CD4-positive, alpha-beta T cell treated with Interleukin-17A for 4 hours (primary cell): ENCODE data around the gene ZNF425.
"Not testable (repeated sequence)": the region's sequence is repeated elsewhere in the genome, so short reads cannot be mapped to it uniquely, and the experiment has no call there.

Experiments used
- DNase-seq: peaks from one replicate; pipeline ENCODE4 v3.0.0-alpha.2; 2020; ENCODE audit warnings: mixed read lengths

ZNF425 gene

GRCh38 chr7:149125863-149126661 is at the start of gene ZNF425:
TSS of gene ZNF425 (minus strand) at chr7:149126324. CDS start at chr7:149126213, 111 bp downstream.
- peak; percentile 95 for DNase-seq

GRCh38 chr7:149175150-149175549 is 49.0 kb upstream of the ZNF425 start:
- no peak for DNase-seq

- no peak for DNase-seq
These were observed 46.4 kb upstream of the ZNF425 start for GRCh38 chr7:149172534-149172920.

- no peak for DNase-seq
These were observed 45.9 kb upstream of the ZNF425 start for GRCh38 chr7:149171892-149172533.

- no peak for DNase-seq
These were observed 40.7 kb upstream of the ZNF425 start for GRCh38 chr7:149166630-149167352.

- DNase-seq: no peak
These were observed 40.0 kb upstream of the ZNF425 start for GRCh38 chr7:149166142-149166541.

- no peak for DNase-seq
These were observed 35.2 kb upstream of the ZNF425 start for GRCh38 chr7:149161241-149161848.

- DNase-seq: no peak
These were observed 30.8 kb upstream of the ZNF425 start for GRCh38 chr7:149156898-149157297.

- DNase-seq: no peak
These were observed 27.9 kb upstream of the ZNF425 start for GRCh38 chr7:149154056-149154455.

GRCh38 chr7:149153346-149153745 is 27.2 kb upstream of the ZNF425 start:
- no peak for DNase-seq

GRCh38 chr7:149150981-149151380 is 24.9 kb upstream of the ZNF425 start:
- DNase-seq: no peak

- peak; percentile 74 for DNase-seq
These were observed 21.9 kb upstream of the ZNF425 start for GRCh38 chr7:149147752-149148653.

GRCh38 chr7:149147072-149147751 is 21.1 kb upstream of the ZNF425 start, which contains the start of gene ZNF398:
TSS of gene ZNF398 (plus strand) at chr7:149147453. CDS start at chr7:149147743, 290 bp downstream.
- DNase-seq: peak; percentile 90

GRCh38 chr7:149145031-149145845 is 19.1 kb upstream of the ZNF425 start:
- no peak for DNase-seq

GRCh38 chr7:149144436-149144922 is 18.4 kb upstream of the ZNF425 start:
- not testable (repeated sequence) for DNase-seq

GRCh38 chr7:149141893-149142292 is 15.8 kb upstream of the ZNF425 start:
- no peak for DNase-seq

GRCh38 chr7:149140831-149141230 is 14.7 kb upstream of the ZNF425 start:
- no peak for DNase-seq

GRCh38 chr7:149136118-149136517 is 10.0 kb upstream of the ZNF425 start:
- no peak for DNase-seq

GRCh38 chr7:149133028-149133710 is 7.0 kb upstream of the ZNF425 start:
- DNase-seq: no peak
